Activated T-cell treated with anti-CD3 and anti-CD28 coated beads for 24 hours (primary cell): ENCODE results near the gene ALDH1L2.

Experiments used
- DNase-seq: peaks from one replicate; pipeline ENCODE4 v3.0.0-alpha.2; 2020; ENCODE audit warnings: low read depth

ALDH1L2 gene

GRCh38 chr12:105083551-105084105 lies 630 bp downstream of the ALDH1L2 start:
- DNase-seq, result no peak

GRCh38 chr12:105083031-105083430 lies 1.2 kb downstream of the ALDH1L2 start:
- DNase-seq, result no peak

GRCh38 chr12:105078712-105079570 lies 5.3 kb downstream of the ALDH1L2 start:
- DNase-seq, result no peak

- DNase-seq, result no peak
Measured at GRCh38 chr12:105077435-105077834, 6.8 kb downstream of the ALDH1L2 start.

- DNase-seq, result no peak
Measured at GRCh38 chr12:105076913-105077312, 7.3 kb downstream of the ALDH1L2 start.

GRCh38 chr12:105076098-105076497 lies 8.2 kb downstream of the ALDH1L2 start:
- DNase-seq, result no peak

GRCh38 chr12:105072888-105073488 lies 11.3 kb downstream of the ALDH1L2 start:
- DNase-seq, result no peak

- no peak for DNase-seq
Measured at GRCh38 chr12:105071981-105072380, 12.3 kb downstream of the ALDH1L2 start.

- DNase-seq, result no peak
Measured at GRCh38 chr12:105069936-105070702, 14.1 kb downstream of the ALDH1L2 start.

GRCh38 chr12:105067511-105068031 lies 16.7 kb downstream of the ALDH1L2 start:
- DNase-seq, result no peak

- DNase-seq, result no peak
Measured at GRCh38 chr12:105064564-105065178, 19.6 kb downstream of the ALDH1L2 start.

GRCh38 chr12:105060715-105061378 lies 23.4 kb downstream of the ALDH1L2 start:
- DNase-seq, result no peak

GRCh38 chr12:105057174-105057573 lies 27.1 kb downstream of the ALDH1L2 start:
- DNase-seq, result no peak

GRCh38 chr12:105053116-105053572 lies 31.1 kb downstream of the ALDH1L2 start:
- DNase-seq, result peak; percentile 64

GRCh38 chr12:105051981-105052380 lies 32.3 kb downstream of the ALDH1L2 start:
- no peak for DNase-seq

GRCh38 chr12:105048315-105048714 lies 35.9 kb downstream of the ALDH1L2 start:
- DNase-seq, result no peak

- DNase-seq, result no peak
Measured at GRCh38 chr12:105047308-105047707, 37.0 kb downstream of the ALDH1L2 start.

- DNase-seq, result no peak
Measured at GRCh38 chr12:105041186-105041585, 43.1 kb downstream of the ALDH1L2 start.

GRCh38 chr12:105040476-105040875 lies 43.8 kb downstream of the ALDH1L2 start:
- no peak for DNase-seq

GRCh38 chr12:105036937-105037649 lies 47.2 kb downstream of the ALDH1L2 start:
- DNase-seq, result no peak
